ENCODE measurements around the gene TH.

DNA sequence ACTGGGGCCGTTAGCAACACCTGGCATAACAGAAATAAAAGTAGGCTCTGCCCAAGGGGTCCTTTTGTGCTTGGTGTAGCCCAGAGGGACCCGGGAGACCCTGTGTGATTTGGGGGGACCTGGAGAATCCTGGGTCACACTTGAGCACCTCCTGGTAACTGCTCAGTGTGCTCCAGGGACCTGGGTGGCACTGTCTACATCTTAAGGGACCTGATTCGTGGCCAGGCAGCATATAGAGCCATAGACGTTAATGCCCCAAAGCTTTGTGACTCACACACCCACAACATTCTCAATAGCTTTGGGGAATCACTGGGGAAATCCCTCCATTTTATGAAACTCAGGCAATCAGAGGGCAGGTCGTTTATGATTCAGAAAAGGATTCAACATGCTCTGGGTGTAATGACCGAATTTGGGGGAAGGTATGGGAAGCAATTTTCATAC is 28.8 kb downstream of the TH start:
- TF ChIP-seq, protein P1, sequence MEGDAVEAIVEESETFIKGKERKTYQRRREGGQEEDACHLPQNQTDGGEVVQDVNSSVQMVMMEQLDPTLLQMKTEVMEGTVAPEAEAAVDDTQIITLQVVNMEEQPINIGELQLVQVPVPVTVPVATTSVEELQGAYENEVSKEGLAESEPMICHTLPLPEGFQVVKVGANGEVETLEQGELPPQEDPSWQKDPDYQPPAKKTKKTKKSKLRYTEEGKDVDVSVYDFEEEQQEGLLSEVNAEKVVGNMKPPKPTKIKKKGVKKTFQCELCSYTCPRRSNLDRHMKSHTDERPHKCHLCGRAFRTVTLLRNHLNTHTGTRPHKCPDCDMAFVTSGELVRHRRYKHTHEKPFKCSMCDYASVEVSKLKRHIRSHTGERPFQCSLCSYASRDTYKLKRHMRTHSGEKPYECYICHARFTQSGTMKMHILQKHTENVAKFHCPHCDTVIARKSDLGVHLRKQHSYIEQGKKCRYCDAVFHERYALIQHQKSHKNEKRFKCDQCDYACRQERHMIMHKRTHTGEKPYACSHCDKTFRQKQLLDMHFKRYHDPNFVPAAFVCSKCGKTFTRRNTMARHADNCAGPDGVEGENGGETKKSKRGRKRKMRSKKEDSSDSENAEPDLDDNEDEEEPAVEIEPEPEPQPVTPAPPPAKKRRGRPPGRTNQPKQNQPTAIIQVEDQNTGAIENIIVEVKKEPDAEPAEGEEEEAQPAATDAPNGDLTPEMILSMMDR (IDR thresholded peaks at IDR 0.05), result no peak
- TF ChIP-seq POLR2AphosphoS5 (IDR thresholded peaks at IDR 0.05), result no peak
- TF ChIP-seq POLR2A (IDR thresholded peaks at IDR 0.05), result no peak
- TF ChIP-seq EP300 (IDR thresholded peaks at IDR 0.05), result no peak

Data from upper lobe of left lung (tissue), 4 donors.